GM19455 (cell line): ENCODE measurements around the gene GORASP2.

Experiments used
- ATAC-seq: cut with Tn5 transposase; IDR thresholded peaks from one replicate; pipeline ENCODE4 v1.9.1; 2021; ENCODE audit not compliant: unreplicated experiment

GORASP2 gene

DNA sequence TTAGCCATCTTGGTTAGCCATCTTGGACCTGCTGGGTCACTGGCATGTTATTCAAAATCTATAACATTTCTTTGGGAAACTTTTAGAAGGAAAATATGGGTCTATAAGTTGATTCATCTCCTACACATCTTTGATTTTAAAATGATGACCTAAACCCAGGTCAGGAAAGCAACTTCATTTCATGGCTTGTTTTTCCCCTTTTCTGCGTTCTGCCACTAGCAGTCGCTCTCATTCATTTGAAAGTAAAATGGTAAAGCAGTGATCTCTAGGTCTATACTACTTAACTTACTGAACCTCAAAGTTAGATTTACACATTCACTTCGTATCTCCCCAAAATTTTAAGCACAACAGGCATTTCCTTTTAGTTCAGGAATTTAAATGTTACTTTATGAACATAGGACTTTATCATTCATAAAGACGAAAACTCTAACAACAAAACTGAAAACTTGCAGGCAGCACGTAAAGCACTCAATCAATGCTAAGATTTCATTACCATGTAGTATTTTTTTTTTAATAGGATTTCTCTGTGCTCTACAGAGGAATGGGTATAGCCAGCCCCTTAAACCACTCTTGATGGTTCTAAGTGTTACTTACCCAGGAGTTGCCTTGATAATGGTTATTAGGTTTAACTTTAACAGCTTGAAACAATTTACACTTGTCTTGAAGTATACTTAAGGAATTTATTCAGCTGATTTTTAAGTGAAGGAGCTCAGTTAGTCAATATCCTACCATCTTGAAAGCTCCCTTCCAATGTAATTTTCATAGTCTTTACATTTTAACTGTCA, 62.5 kb downstream of the GORASP2 start:
- ATAC-seq = no peak

DNA sequence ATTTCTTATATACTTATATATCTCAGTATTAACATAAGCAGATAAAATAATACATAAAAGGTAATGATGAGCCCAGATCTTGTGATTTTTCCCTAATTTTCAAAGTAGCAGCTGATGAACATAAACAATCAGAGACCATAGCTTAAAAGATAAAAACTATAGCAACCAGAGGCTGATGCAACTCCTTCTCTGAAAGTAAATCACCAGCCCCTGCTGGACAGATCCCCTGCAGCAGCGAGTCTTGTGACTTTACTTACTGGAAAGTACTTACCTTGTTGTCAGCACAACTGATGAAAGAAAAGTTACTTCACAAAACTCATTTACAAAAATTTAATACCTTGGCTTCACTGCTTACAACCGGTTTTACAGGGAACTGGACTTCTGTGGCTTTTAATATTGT, 67.3 kb downstream of the GORASP2 start:
- no peak for ATAC-seq

DNA sequence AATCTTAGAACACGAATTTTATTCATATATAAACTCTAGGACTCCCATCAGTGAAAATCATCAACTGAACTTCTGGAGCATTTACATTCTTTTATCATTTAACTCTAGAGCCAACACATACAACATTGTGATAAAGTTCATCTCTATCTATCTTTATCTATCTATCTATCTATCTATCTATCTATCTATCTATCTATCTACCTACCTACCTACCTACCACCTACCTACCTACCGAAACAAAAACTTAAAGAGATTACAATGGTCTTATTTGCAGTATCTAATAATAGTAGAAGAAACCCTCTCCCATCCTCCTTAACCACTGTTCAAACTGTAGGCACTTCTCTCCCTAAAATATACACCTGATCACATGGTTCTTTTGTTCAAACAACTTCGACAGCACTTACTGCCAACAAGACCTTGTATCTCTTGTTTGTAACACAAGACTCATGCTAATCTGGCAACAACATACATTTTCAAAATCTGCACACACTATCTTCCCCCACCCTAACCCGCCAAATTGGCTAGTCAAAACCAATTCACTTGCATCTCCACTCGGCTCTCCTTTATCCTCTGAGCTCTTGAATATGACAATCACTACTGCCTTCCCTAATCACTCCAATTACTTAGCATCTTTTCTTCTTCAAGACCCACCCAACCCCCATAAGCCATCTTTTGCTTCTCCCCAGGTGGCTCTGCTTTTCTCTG, 69.0 kb downstream of the GORASP2 start:
- ATAC-seq = no peak

DNA sequence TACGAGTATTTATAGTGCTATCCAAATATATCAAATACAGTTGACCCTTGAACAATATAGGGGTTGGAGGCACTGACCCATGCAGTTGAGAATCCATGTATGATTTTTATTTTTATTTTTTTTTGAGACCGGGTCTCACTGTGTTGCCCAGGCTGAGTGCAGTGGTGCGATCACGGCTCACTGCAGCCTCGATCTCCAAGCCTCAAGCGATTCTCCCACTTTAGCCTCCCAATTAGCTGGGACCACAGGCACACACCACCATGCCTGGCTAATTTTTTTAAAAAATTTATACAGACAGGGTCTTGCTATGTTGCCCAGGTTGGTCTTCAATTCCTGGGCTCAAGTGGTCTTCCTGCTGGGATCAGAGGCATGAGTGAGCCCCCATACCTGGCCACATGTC, 70.6 kb downstream of the GORASP2 start:
- no peak for ATAC-seq

DNA sequence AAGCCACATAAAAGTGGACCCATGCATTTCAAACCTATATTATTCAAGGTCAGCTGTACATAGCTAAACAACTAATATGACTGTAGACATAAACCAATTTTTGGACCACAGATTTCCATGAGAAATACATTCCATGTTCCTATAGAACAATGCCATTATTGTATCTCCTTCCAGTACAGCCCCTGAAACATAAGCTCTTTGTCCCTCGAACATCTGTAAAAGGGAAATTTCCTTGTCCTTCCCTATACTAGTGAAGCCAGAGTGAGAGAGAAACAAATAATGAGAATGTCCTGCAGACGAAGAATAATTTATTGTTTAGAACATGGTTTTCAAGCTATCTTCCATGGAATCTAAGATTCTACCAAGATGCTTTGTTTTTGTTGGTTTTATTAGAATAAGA, 75.3 kb downstream of the GORASP2 start:
- no peak for ATAC-seq

DNA sequence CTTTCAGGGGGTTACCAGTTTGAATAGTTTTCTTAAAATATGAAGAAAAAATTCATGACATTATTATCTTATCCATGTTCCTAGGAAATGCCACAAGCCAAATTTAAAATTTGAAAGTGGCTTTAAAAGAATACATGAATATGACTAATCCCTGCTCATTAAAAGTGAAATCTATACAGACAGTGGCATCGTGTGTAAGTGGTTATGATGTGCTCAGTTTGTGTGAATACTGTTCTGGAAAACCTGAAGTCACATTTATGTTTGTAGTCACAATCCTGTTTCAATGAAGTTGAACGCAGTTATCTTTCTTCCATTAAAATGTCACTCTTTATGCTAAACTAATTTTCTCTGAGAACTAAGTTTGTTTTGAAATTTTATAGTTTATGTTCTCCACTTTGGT, 75.8 kb downstream of the GORASP2 start:
- ATAC-seq = no peak

DNA sequence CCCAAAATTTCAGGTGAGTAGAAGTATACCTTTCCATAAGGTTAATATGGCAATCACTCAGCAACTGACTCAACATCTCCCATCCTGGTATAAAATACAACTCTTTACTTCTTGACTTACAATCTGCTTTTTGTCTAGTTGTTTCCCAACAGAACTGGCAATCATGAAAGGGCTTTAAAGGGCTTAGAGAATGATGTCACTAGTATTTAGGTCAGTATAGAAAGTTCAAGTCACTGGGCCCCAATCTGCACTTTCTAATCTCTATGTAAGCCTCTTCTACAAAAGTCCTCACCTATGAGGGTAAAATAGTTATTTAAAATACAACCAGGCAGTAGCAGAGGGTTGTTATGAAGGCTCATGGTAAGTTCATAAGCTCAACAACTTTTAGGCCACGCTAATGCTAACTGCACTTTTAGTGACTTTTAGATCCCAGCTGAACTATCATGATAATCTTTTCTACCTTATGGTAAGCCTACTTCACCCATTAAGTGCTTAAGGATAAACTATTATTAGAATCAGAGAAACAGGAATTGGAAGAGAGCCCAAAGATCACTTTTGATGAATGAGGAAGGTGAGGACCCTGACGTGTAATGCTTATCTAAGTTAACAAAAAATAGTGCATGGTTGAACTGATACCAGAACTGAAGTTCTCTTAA, 79.6 kb downstream of the GORASP2 start:
- ATAC-seq = no peak

DNA sequence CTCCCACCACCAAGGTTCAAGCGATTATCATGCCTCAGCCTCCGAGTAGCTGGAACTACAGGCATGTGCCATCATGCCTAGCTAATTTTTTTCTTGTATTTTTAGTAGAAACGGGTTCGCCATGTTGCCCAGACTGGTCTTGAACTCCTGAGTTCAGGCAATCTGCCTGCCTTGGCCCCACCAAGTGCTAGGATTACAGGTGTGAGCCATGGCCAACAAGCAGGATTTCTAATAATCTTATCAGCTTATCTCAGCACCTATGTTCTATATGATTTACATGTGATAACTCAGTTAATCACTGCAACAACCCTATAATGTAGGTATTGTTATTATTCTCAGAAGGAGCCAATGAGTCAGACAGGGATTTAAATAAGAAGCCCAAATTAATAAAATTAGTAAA, 80.3 kb downstream of the GORASP2 start:
- ATAC-seq = no peak

DNA sequence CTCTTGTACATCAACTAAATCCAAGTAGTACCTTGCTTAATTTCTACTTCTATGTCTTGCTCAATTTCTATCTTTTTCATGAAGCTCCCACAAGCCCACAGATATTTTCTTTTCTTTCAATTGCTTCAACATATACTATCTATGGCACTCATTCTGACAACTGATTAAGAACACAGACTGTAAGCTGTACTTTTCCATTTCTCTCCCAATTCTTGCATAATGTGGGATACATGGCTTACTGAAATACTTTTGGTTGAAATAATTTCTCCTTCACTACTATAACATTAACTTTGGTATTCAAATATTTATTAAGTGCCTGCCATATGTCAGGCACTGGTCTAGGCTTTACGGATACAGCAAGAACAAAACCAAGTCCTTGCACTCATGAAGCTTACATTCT, 84.8 kb downstream of the GORASP2 start:
- ATAC-seq = no peak

DNA sequence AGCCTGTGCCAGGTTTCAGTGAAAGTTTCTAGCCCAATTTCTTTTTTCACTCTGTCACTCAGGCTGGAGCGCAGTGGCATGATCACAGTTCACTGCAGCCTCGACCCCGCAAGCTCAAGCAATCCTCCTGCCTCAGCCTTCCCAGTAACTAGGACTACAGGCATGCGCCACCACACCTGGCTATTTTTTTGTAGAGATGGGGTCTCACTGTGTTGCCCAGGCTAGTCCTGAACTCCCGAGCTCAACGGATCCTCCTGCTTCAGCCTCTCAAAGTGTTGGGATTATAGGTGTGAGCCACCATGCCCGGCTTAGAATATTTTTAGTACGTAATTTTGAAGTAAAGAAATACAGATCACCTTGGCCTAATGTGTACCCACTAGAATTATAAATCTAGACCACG, 87.1 kb downstream of the GORASP2 start:
- ATAC-seq = no peak
